ENCODE results near the gene KRT2. TPM values are rescaled to one million over a fixed set of nuclear protein-coding genes. Genes with fewer than 3 reads are reported as not detected.

KRT2 gene
- total and polyA plus RNA-seq, 10 of the 15 experiments (the other 5 are each of a cell fraction or from before 2014, with no cell fraction given): 0.08 to 0.12 TPM; not detected in 8

GRCh38 chr12:52690351-52691075 is 38.5 kb upstream of the KRT2 start (continued):
- TF ChIP-seq CTCF (IDR thresholded peaks at IDR 0.05 in 2 of 3, conservative IDR thresholded peaks at IDR 0.05 in 1 of 3; ENCODE audit: control insufficient read depth in 2 of 3, extremely low read depth in 1 of 3, insufficient read depth in 1 of 3, low read depth in 3 of 3, low read length in 3 of 3) (no peak), REST (IDR thresholded peaks at IDR 0.05; ENCODE audit: low read depth, low read length) (no peak), IRF4 (IDR thresholded peaks at IDR 0.05; ENCODE audit: low read depth, low read length) (no peak), BCL3 (IDR thresholded peaks at IDR 0.05; ENCODE audit: borderline replicate concordance, insufficient read depth, low read depth, low read length, poor library complexity, severe bottlenecking) (no peak), NR2F1 (conservative IDR thresholded peaks at IDR 0.05) (no peak), IRF5 (IDR thresholded peaks at IDR 0.05; ENCODE audit: borderline replicate concordance) (no peak)

Data from GM12878 (cell line).